GM19240 (cell line): ENCODE results near the gene LRG1.

Experiments used
- DNase-seq: peaks from one replicate; pipeline ENCODE4 v3.0.0; 2011; ENCODE audit warnings: low spot score; ENCODE audit not compliant: insufficient read length

Gene LRG1

GRCh38 chr19:4511300-4512054 lies 28.4 kb downstream of the LRG1 start:
- no peak for DNase-seq

GRCh38 chr19:4510435-4511255 lies 29.2 kb downstream of the LRG1 start:
- DNase-seq: no peak

- no peak for DNase-seq
Measured at GRCh38 chr19:4508698-4509097, 31.1 kb downstream of the LRG1 start.

GRCh38 chr19:4507804-4508203 lies 32.0 kb downstream of the LRG1 start:
- DNase-seq: no peak

- no peak for DNase-seq
Measured at GRCh38 chr19:4507150-4507452, 32.7 kb downstream of the LRG1 start.

GRCh38 chr19:4506449-4507149 lies 33.2 kb downstream of the LRG1 start:
- no peak for DNase-seq

GRCh38 chr19:4505570-4506448 lies 34.0 kb downstream of the LRG1 start:
- no peak for DNase-seq

GRCh38 chr19:4504891-4505569 lies 34.8 kb downstream of the LRG1 start:
- no peak for DNase-seq

- DNase-seq: no peak
Measured at GRCh38 chr19:4504297-4504701, 35.5 kb downstream of the LRG1 start.

GRCh38 chr19:4503825-4504170 lies 36.0 kb downstream of the LRG1 start:
- DNase-seq: no peak

GRCh38 chr19:4503132-4503824 lies 36.6 kb downstream of the LRG1 start:
- no peak for DNase-seq

- no peak for DNase-seq
Measured at GRCh38 chr19:4502282-4503131, 37.3 kb downstream of the LRG1 start.

GRCh38 chr19:4501691-4502090 lies 38.1 kb downstream of the LRG1 start:
- no peak for DNase-seq

- DNase-seq: no peak
Measured at GRCh38 chr19:4500841-4501591, 38.8 kb downstream of the LRG1 start.

- no peak for DNase-seq
Measured at GRCh38 chr19:4499855-4500254, 40.0 kb downstream of the LRG1 start.

GRCh38 chr19:4499318-4499717 lies 40.5 kb downstream of the LRG1 start:
- no peak for DNase-seq

- no peak for DNase-seq
Measured at GRCh38 chr19:4498694-4499093, 41.1 kb downstream of the LRG1 start.

- no peak for DNase-seq
Measured at GRCh38 chr19:4497770-4498389, 42.0 kb downstream of the LRG1 start.
